ENCODE data around the gene TTLL6. TPM values are rescaled to one million over a fixed set of nuclear protein-coding genes. Genes with fewer than 3 reads are reported as not detected.

Gene TTLL6
- total and polyA plus RNA-seq, 2 experiments from 2014 or later = 0.30 TPM; not detected in 1

DNA sequence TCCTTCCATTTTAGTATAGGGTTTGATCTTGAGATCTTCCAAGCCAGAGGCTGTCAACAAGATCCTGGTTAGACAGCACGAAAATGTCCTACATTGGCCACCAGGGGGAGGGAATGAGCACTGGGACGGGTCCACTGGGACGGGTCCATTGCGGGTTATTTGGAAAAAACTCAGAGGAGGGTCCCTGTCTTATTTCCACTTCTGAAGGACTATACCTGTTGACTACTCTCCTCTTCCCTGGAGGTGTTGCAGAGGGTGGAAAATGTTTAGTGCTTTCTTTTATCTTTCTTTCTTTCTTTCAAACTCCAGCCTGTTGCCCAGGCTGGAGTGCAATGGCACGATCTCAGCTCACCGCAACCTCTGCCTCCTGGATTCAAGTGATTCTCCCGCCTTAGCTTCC lies 2.5 kb downstream of the TTLL6 start:
- Histone ChIP-seq H3K9me3 (ENCODE audit: low read depth) (no peaks in the 10 kb centered on the region), H3K4me1 (ENCODE audit: insufficient read depth) (peaks cover 1% of the 10 kb centered on the region), H3K36me3 (replicated peaks; ENCODE audit: insufficient read depth, low read depth) (no peaks in the 10 kb centered on the region), H3K27ac (no peak overlapping the region), H4K20me1 (ENCODE audit: insufficient read depth, poor library complexity, severe bottlenecking) (no peaks in the 10 kb centered on the region), H3K4me3 (no peak overlapping the region), H2AFZ (no peak overlapping the region), H3K27me3 (peaks cover 13% of the 10 kb centered on the region), H3K79me2 (no peaks in the 10 kb centered on the region), H3K9me2 (replicated peaks; ENCODE audit: insufficient read depth) (no peaks in the 10 kb centered on the region), H3K4me2 (no peak overlapping the region)
- no peak for TF ChIP-seq EZH2 (IDR thresholded peaks at IDR 0.05; ENCODE audit: borderline replicate concordance)
- TF ChIP-seq, protein P1, sequence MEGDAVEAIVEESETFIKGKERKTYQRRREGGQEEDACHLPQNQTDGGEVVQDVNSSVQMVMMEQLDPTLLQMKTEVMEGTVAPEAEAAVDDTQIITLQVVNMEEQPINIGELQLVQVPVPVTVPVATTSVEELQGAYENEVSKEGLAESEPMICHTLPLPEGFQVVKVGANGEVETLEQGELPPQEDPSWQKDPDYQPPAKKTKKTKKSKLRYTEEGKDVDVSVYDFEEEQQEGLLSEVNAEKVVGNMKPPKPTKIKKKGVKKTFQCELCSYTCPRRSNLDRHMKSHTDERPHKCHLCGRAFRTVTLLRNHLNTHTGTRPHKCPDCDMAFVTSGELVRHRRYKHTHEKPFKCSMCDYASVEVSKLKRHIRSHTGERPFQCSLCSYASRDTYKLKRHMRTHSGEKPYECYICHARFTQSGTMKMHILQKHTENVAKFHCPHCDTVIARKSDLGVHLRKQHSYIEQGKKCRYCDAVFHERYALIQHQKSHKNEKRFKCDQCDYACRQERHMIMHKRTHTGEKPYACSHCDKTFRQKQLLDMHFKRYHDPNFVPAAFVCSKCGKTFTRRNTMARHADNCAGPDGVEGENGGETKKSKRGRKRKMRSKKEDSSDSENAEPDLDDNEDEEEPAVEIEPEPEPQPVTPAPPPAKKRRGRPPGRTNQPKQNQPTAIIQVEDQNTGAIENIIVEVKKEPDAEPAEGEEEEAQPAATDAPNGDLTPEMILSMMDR (IDR thresholded peaks at IDR 0.05; ENCODE audit: poor library complexity) = peak; percentile 48
- TF ChIP-seq EZH2phosphoT487 (IDR thresholded peaks at IDR 0.05; ENCODE audit: low read depth, severe bottlenecking, unreplicated experiment) = no peak
- DNase-seq (ENCODE audit: low spot score) = peak; percentile 63
- 32% methylated on average over 7 of the region's 7 CpGs for WGBS (ENCODE audit: low lambda C conversion rate, missing lambda C conversion rate)

GRCh38 chr17:48812001-48812400 lies 5.0 kb downstream of the TTLL6 start:
- Histone ChIP-seq H3K4me2 (no peak overlapping the region), H3K27ac (no peak overlapping the region), H2AFZ (no peak overlapping the region), H4K20me1 (ENCODE audit: insufficient read depth, poor library complexity, severe bottlenecking) (no peaks in the 10 kb centered on the region), H3K27me3 (peaks cover 13% of the 10 kb centered on the region), H3K79me2 (no peaks in the 10 kb centered on the region), H3K9me3 (ENCODE audit: low read depth) (no peaks in the 10 kb centered on the region), H3K9me2 (replicated peaks; ENCODE audit: insufficient read depth) (no peaks in the 10 kb centered on the region), H3K36me3 (replicated peaks; ENCODE audit: insufficient read depth, low read depth) (no peaks in the 10 kb centered on the region), H3K4me3 (no peak overlapping the region), H3K4me1 (ENCODE audit: insufficient read depth) (peaks cover 9% of the 10 kb centered on the region)
- 75% methylated on average over 3 of the region's 3 CpGs for WGBS (ENCODE audit: low lambda C conversion rate, missing lambda C conversion rate)
- DNase-seq (ENCODE audit: low spot score) = no peak
- TF ChIP-seq, protein P1 (IDR thresholded peaks at IDR 0.05; ENCODE audit: poor library complexity) = no peak
- TF ChIP-seq EZH2phosphoT487 (IDR thresholded peaks at IDR 0.05; ENCODE audit: low read depth, severe bottlenecking, unreplicated experiment) (no peak), EZH2 (IDR thresholded peaks at IDR 0.05; ENCODE audit: borderline replicate concordance) (no peak)

DNA sequence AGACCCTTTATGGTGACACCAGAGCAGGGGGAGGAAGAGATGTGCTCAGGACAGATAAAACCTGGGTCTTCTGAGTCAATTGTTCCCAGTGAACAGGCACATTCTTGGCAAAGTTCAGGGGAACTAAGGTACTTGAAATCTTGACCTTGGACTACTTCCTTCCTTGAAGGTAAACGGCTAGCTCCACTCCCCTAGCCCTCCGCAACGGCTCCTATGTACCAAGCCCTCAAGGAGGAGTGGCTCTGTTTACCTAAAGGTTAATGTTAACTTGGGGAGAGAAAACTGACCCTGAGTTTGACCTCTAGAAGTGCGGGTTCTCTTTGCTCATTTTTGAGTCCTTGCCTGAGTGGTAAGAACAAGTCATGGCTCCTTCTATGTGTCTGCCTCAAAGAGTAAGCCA lies 7.8 kb downstream of the TTLL6 start:
- Histone ChIP-seq H3K9me2 (replicated peaks; ENCODE audit: insufficient read depth) (no peaks in the 10 kb centered on the region), H3K27me3 (peaks cover 8% of the 10 kb centered on the region), H4K20me1 (ENCODE audit: insufficient read depth, poor library complexity, severe bottlenecking) (no peaks in the 10 kb centered on the region), H3K9me3 (ENCODE audit: low read depth) (no peaks in the 10 kb centered on the region), H3K4me3 (no peak overlapping the region), H3K36me3 (replicated peaks; ENCODE audit: insufficient read depth, low read depth) (no peaks in the 10 kb centered on the region), H3K4me2 (peak overlapping the region; percentile 24), H3K27ac (peak overlapping the region; percentile 68), H3K4me1 (ENCODE audit: insufficient read depth) (peaks cover 9% of the 10 kb centered on the region), H3K79me2 (no peaks in the 10 kb centered on the region), H2AFZ (no peak overlapping the region)
- DNase-seq (ENCODE audit: low spot score) = peak; percentile 61
- 48% methylated on average over 4 of the region's 4 CpGs for WGBS (ENCODE audit: low lambda C conversion rate, missing lambda C conversion rate)
- TF ChIP-seq EZH2 (IDR thresholded peaks at IDR 0.05; ENCODE audit: borderline replicate concordance) (no peak), EZH2phosphoT487 (IDR thresholded peaks at IDR 0.05; ENCODE audit: low read depth, severe bottlenecking, unreplicated experiment) (no peak)
- TF ChIP-seq, protein P1 (IDR thresholded peaks at IDR 0.05; ENCODE audit: poor library complexity) = no peak
